OCI-LY1 (cell line): ENCODE measurements around the gene HERPUD2.

Experiments
- H2AFZ ChIP-seq: fragments of 200-600 bp; sonication (generic), shearing (Covaris generic); 2 replicates; pipeline ENCODE4 v1.6.0; 2014; ENCODE audit warnings: antibody characterized with exemption, mild to moderate bottlenecking, low read length
- H3F3A ChIP-seq: fragments of 200-600 bp; sonication (generic), shearing (Covaris generic); 2 replicates; pipeline ENCODE4 v1.6.0; 2014; ENCODE audit warnings: mild to moderate bottlenecking, antibody characterized with exemption, low read length, moderate library complexity; ENCODE audit not compliant: insufficient read depth
- H3K27ac ChIP-seq: fragments of 200-600 bp; sonication (generic); 2 replicates; pipeline ENCODE4 v1.5.1; 2014; ENCODE audit warnings: low read length, mixed run types, mild to moderate bottlenecking, low read depth; ENCODE audit not compliant: poor library complexity, severe bottlenecking
- H3K27me3 ChIP-seq: fragments of 200-600 bp; sonication (generic); 2 replicates; pipeline ENCODE4 v1.6.0; 2014; ENCODE audit warnings: antibody characterized with exemption, mild to moderate bottlenecking, low read length, moderate library complexity; ENCODE audit not compliant: insufficient read depth
- H3K36me3 ChIP-seq: fragments of 200-600 bp; sonication (generic); 2 replicates; pipeline ENCODE4 v1.6.1; 2014; ENCODE audit warnings: mild to moderate bottlenecking, antibody characterized with exemption, low read length, moderate library complexity, mixed read lengths; ENCODE audit not compliant: insufficient read depth
- H3K4me1 ChIP-seq: fragments of 200-600 bp; sonication (generic); 2 replicates; pipeline ENCODE4 v1.5.1; 2014; ENCODE audit warnings: mild to moderate bottlenecking, low read length, moderate library complexity; ENCODE audit not compliant: insufficient read depth, severe bottlenecking
- H3K4me2 ChIP-seq: fragments of 200-600 bp; sonication (generic), shearing (Covaris generic); 2 replicates; pipeline ENCODE4 v1.6.1; 2014; ENCODE audit warnings: low read length
- H3K4me3 ChIP-seq: fragments of 200-600 bp; sonication (generic); 2 replicates; pipeline ENCODE4 v1.5.1; 2014; ENCODE audit warnings: low read length, low read depth, mild to moderate bottlenecking, mixed read lengths; ENCODE audit not compliant: poor library complexity, severe bottlenecking
- H3K79me2 ChIP-seq: fragments of 200-600 bp; shearing (Covaris generic); 2 replicates; pipeline ENCODE4 v1.6.1; 2016; ENCODE audit warnings: mixed run types, low read length, mixed read lengths; ENCODE audit not compliant: insufficient read depth
- H3K9ac ChIP-seq: fragments of 200-600 bp; sonication (generic), shearing (Covaris generic); 2 replicates; pipeline ENCODE4 v1.6.1; 2014; ENCODE audit warnings: mild to moderate bottlenecking, low read length, mixed read lengths
- H3K9me2 ChIP-seq: fragments of 200-600 bp; sonication (generic), shearing (Covaris generic); 2 replicates; pipeline ENCODE4 v1.6.1; 2014; ENCODE audit warnings: low read depth, mild to moderate bottlenecking, low read length, mixed read lengths
- H3K9me3 ChIP-seq: fragments of 200-600 bp; shearing (Covaris generic); 2 replicates; pipeline ENCODE4 v1.6.1; 2014; ENCODE audit warnings: low read length, mixed read lengths
- H4K20me1 ChIP-seq: fragments of 200-600 bp; sonication (generic), shearing (Covaris generic); 2 replicates; pipeline ENCODE4 v1.6.0; 2016; ENCODE audit warnings: mild to moderate bottlenecking, low read length; ENCODE audit not compliant: insufficient read depth
- EZH2 ChIP-seq: fragments of 200-600 bp; sonication (generic), shearing (Covaris generic); IDR thresholded peaks from 2 replicates; pipeline ENCODE4 v1.8.0; 2017; ENCODE audit warnings: borderline replicate concordance, mixed run types, mild to moderate bottlenecking, antibody characterized with exemption, low read length, moderate library complexity, mixed read lengths
- TF ChIP-seq, protein P1 (sequence below): fragments of 200-600 bp; sonication (generic), shearing (Covaris generic); IDR thresholded peaks from 2 replicates; pipeline ENCODE4 v1.5.1; 2017; ENCODE audit warnings: mild to moderate bottlenecking, antibody characterized with exemption, low read length, moderate library complexity, mixed read lengths

HERPUD2 gene

DNA sequence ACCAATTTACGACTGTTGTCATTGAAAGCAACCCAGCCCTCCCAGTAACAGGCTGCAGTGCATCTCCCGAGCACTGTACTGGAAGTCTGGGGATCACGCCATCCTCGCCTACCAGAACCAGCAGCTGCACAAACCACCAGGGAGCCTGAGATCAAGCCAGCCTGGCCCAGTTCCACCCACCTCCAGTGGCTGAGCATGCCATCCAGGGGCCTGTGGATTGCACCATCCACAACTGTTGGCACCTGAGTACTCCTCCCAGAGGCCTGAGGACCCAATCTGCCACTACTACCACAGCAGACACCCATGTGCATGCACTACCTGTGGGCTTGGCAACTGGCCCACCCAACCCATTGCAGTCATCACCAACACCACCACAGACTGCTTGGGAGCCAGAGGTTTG lies 44.2 kb downstream of the HERPUD2 start:
- Histone ChIP-seq H3K79me2 (no peaks in the 10 kb centered on the region; the same call in 1 of the 2 replicates), H3K9me2 (no peaks in the 10 kb centered on the region), H3K27me3 (no peaks in the 10 kb centered on the region), H3K9ac (no peak overlapping the region), H3F3A (no peaks in the 10 kb centered on the region), H3K4me3 (no peak overlapping the region), H3K36me3 (peaks cover 4% of the 10 kb centered on the region; the same call in 1 of the 2 replicates), H3K4me2 (no peak overlapping the region), H2AFZ (no peak overlapping the region), H3K27ac (no peak overlapping the region), H3K9me3 (0 out of 2 replicates have a peak, but pooled peaks cover 4% of the 10 kb centered on the region), H3K4me1 (peaks cover 18% of the 10 kb centered on the region), H4K20me1 (no peaks in the 10 kb centered on the region)
- no peak for TF ChIP-seq EZH2
- TF ChIP-seq, protein P1, sequence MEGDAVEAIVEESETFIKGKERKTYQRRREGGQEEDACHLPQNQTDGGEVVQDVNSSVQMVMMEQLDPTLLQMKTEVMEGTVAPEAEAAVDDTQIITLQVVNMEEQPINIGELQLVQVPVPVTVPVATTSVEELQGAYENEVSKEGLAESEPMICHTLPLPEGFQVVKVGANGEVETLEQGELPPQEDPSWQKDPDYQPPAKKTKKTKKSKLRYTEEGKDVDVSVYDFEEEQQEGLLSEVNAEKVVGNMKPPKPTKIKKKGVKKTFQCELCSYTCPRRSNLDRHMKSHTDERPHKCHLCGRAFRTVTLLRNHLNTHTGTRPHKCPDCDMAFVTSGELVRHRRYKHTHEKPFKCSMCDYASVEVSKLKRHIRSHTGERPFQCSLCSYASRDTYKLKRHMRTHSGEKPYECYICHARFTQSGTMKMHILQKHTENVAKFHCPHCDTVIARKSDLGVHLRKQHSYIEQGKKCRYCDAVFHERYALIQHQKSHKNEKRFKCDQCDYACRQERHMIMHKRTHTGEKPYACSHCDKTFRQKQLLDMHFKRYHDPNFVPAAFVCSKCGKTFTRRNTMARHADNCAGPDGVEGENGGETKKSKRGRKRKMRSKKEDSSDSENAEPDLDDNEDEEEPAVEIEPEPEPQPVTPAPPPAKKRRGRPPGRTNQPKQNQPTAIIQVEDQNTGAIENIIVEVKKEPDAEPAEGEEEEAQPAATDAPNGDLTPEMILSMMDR = no peak

DNA sequence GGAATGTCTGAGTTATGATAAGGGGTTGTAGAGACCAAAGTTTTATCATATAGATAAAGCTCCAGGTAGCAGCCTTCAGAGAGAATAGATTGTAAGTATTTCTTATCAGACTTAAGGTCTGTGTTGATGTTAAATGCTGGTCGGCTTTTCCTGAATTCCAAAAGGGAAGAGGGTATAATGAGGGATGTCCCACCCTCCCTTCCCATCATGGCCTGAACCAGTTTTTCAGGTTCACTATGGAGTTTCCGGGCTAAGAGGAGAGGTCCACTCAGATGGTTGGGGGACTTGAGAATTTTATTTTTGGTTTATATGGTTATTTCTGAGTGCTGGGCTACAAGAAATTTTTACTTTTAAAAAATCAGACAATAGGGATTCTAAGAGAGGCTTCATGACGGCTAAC lies 45.2 kb downstream of the HERPUD2 start:
- H3K9ac ChIP-seq = no peak overlapping the region
- TF ChIP-seq EZH2 = no peak
- TF ChIP-seq, protein P1 = no peak
- no peaks in the 10 kb centered on the region; the same call in 1 of the 2 replicates for H3K79me2 ChIP-seq

DNA sequence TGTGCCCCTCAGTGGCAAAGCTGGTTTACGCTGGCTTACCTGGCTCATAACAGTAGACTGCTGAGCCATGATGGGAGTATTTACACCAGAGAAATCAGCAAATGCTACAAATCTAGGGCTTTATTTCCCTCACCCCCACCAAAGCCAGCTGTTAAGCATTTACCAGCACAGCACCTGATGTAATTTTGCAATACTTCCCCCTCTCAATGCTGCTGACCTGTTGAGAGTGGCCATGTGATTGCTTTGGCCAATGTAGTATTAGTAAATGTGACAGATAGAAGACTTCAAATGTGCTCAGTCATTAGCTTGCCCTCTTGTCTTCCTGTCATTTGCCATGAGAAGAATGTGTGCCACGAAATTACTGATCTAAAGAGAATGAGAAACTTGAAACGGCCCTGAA lies 46.6 kb downstream of the HERPUD2 start:
- Histone ChIP-seq H3K9me3 (0 out of 2 replicates have a peak, but pooled peaks cover 4% of the 10 kb centered on the region), H3K4me3 (no peak overlapping the region), H3K9me2 (no peaks in the 10 kb centered on the region), H3K36me3 (peaks cover 4% of the 10 kb centered on the region; the same call in 1 of the 2 replicates), H3K4me2 (no peak overlapping the region), H3F3A (no peaks in the 10 kb centered on the region), H3K4me1 (peaks cover 30% of the 10 kb centered on the region), H3K79me2 (no peaks in the 10 kb centered on the region; the same call in 1 of the 2 replicates), H3K27ac (no peak overlapping the region), H4K20me1 (no peaks in the 10 kb centered on the region), H3K27me3 (no peaks in the 10 kb centered on the region), H2AFZ (no peak overlapping the region), H3K9ac (no peak overlapping the region)
- TF ChIP-seq EZH2 = no peak
- TF ChIP-seq, protein P1 = no peak

More for the DNA sequence above, 45.2 kb downstream of the HERPUD2 start:
- peaks cover 22% of the 10 kb centered on the region for H3K4me1 ChIP-seq
- no peaks in the 10 kb centered on the region for H3K9me2 ChIP-seq
- H3K27ac ChIP-seq = no peak overlapping the region
- H4K20me1 ChIP-seq = no peaks in the 10 kb centered on the region
- H3K27me3 ChIP-seq = no peaks in the 10 kb centered on the region
- H3F3A ChIP-seq = no peaks in the 10 kb centered on the region
- H3K4me3 ChIP-seq = no peak overlapping the region
- H3K4me2 ChIP-seq = no peak overlapping the region
- H3K36me3 ChIP-seq = peaks cover 4% of the 10 kb centered on the region; the same call in 1 of the 2 replicates
- H3K9me3 ChIP-seq = 0 out of 2 replicates have a peak, but pooled peaks cover 4% of the 10 kb centered on the region
- H2AFZ ChIP-seq = no peak overlapping the region
